ENCODE measurements around the gene UGT2A2.

The UGT2A2 gene

GRCh38 chr4:69584135-69584534 lies 55.3 kb downstream of the UGT2A2 start:
- no peaks in the 10 kb centered on the region for H3K79me1 ChIP-seq (replicated peaks; ENCODE audit: low read length, poor library complexity, severe bottlenecking)
- 64% methylated on average over 5 of the region's 5 CpGs for WGBS
- no peak overlapping the region for H2BK12ac ChIP-seq (ENCODE audit: low read length in 2 of 2)
- H3K4me3 ChIP-seq (ENCODE audit: insufficient read depth in 1 of 2, low read depth in 1 of 2, low read length in 2 of 2), result no peak overlapping the region
- no peaks in the 10 kb centered on the region for H3K36me3 ChIP-seq (ENCODE audit: control insufficient read depth in 1 of 2, insufficient read depth in 2 of 2, low read depth in 1 of 2, low read length in 2 of 2)
- no peak overlapping the region for H4K91ac ChIP-seq (ENCODE audit: low read length)
- no peak overlapping the region for H3K4ac ChIP-seq (ENCODE audit: low read depth in 1 of 2, low read length in 2 of 2)
- H3K4me1 ChIP-seq (ENCODE audit: control insufficient read depth, insufficient read depth, low read depth, low read length), result peaks cover 3% of the 10 kb centered on the region
- no peak overlapping the region for H2AFZ ChIP-seq (ENCODE audit: low read depth, low read length)
- H2BK5ac ChIP-seq (ENCODE audit: low read depth, low read length, poor library complexity, severe bottlenecking), result no peak overlapping the region
- H3K14ac ChIP-seq (ENCODE audit: low read length in 2 of 2), result no peak overlapping the region
- H3K23ac ChIP-seq (ENCODE audit: low read length in 2 of 2), result no peak overlapping the region
- H3K27me3 ChIP-seq (ENCODE audit: control insufficient read depth in 1 of 2, insufficient read depth in 1 of 2, low read length in 2 of 2), result no peaks in the 10 kb centered on the region
- no peak overlapping the region for H2BK15ac ChIP-seq (ENCODE audit: low read depth, poor library complexity, severe bottlenecking)
- no peak overlapping the region for H3K27ac ChIP-seq (ENCODE audit: low read length, poor library complexity, severe bottlenecking)
- DNase-seq, result no peak
- no peak overlapping the region for H2BK120ac ChIP-seq (ENCODE audit: low read depth, low read length)
- H2AK5ac ChIP-seq (ENCODE audit: low read length, severe bottlenecking), result no peak overlapping the region
- H3K9me3 ChIP-seq (ENCODE audit: control insufficient read depth, low read length), result no peaks in the 10 kb centered on the region
- no peak overlapping the region for H3K18ac ChIP-seq (ENCODE audit: low read depth in 1 of 2, low read length in 2 of 2)
- H4K8ac ChIP-seq (ENCODE audit: low read length), result no peak overlapping the region
- no peak overlapping the region for H3K9ac ChIP-seq (ENCODE audit: low read length)
- H3K4me2 ChIP-seq (ENCODE audit: low read length, poor library complexity, severe bottlenecking), result no peak overlapping the region

- Histone ChIP-seq H2BK15ac (ENCODE audit: low read depth, poor library complexity, severe bottlenecking) (no peak overlapping the region), H4K91ac (ENCODE audit: low read length) (no peak overlapping the region), H4K8ac (ENCODE audit: low read length) (no peak overlapping the region), H2AK5ac (ENCODE audit: low read length, severe bottlenecking) (no peak overlapping the region), H2BK120ac (ENCODE audit: low read depth, low read length) (no peak overlapping the region), H3K79me1 (replicated peaks; ENCODE audit: low read length, poor library complexity, severe bottlenecking) (no peaks in the 10 kb centered on the region), H3K9ac (ENCODE audit: low read length) (no peak overlapping the region), H2AFZ (ENCODE audit: low read depth, low read length) (no peak overlapping the region), H3K18ac (ENCODE audit: low read depth in 1 of 2, low read length in 2 of 2) (no peak overlapping the region), H3K9me3 (ENCODE audit: control insufficient read depth, low read length) (no peaks in the 10 kb centered on the region), H3K14ac (ENCODE audit: low read length in 2 of 2) (no peak overlapping the region), H3K27ac (ENCODE audit: low read length, poor library complexity, severe bottlenecking) (no peak overlapping the region), H3K36me3 (ENCODE audit: control insufficient read depth in 1 of 2, insufficient read depth in 2 of 2, low read depth in 1 of 2, low read length in 2 of 2) (no peaks in the 10 kb centered on the region), H3K4me2 (ENCODE audit: low read length, poor library complexity, severe bottlenecking) (no peak overlapping the region), H2BK5ac (ENCODE audit: low read depth, low read length, poor library complexity, severe bottlenecking) (no peak overlapping the region), H2BK12ac (ENCODE audit: low read length in 2 of 2) (no peak overlapping the region), H3K4ac (ENCODE audit: low read depth in 1 of 2, low read length in 2 of 2) (no peak overlapping the region), H3K4me3 (ENCODE audit: insufficient read depth in 1 of 2, low read depth in 1 of 2, low read length in 2 of 2) (no peak overlapping the region), H3K27me3 (ENCODE audit: control insufficient read depth in 1 of 2, insufficient read depth in 1 of 2, low read length in 2 of 2) (no peaks in the 10 kb centered on the region), H3K4me1 (ENCODE audit: control insufficient read depth, insufficient read depth, low read depth, low read length) (peaks cover 3% of the 10 kb centered on the region), H3K23ac (ENCODE audit: low read length in 2 of 2) (no peak overlapping the region)
- DNase-seq, result no peak
- WGBS, result no CpG with 5 or more reads among the region's 2 CpGs
Measured at GRCh38 chr4:69583543-69583942, 55.9 kb downstream of the UGT2A2 start.

- Histone ChIP-seq H3K4me1 (ENCODE audit: control insufficient read depth, insufficient read depth, low read depth, low read length) (no peaks in the 10 kb centered on the region), H3K36me3 (ENCODE audit: control insufficient read depth in 1 of 2, insufficient read depth in 2 of 2, low read depth in 1 of 2, low read length in 2 of 2) (no peaks in the 10 kb centered on the region), H3K4me2 (ENCODE audit: low read length, poor library complexity, severe bottlenecking) (no peak overlapping the region), H4K8ac (ENCODE audit: low read length) (no peak overlapping the region), H2AFZ (ENCODE audit: low read depth, low read length) (no peak overlapping the region), H4K91ac (ENCODE audit: low read length) (no peak overlapping the region), H2BK15ac (ENCODE audit: low read depth, poor library complexity, severe bottlenecking) (no peak overlapping the region), H2AK5ac (ENCODE audit: low read length, severe bottlenecking) (no peak overlapping the region), H3K9ac (ENCODE audit: low read length) (no peak overlapping the region), H3K4ac (ENCODE audit: low read depth in 1 of 2, low read length in 2 of 2) (no peak overlapping the region), H3K27ac (ENCODE audit: low read length, poor library complexity, severe bottlenecking) (no peak overlapping the region), H2BK5ac (ENCODE audit: low read depth, low read length, poor library complexity, severe bottlenecking) (no peak overlapping the region), H3K4me3 (ENCODE audit: insufficient read depth in 1 of 2, low read depth in 1 of 2, low read length in 2 of 2) (no peak overlapping the region), H3K9me3 (ENCODE audit: control insufficient read depth, low read length) (no peaks in the 10 kb centered on the region), H3K23ac (ENCODE audit: low read length in 2 of 2) (no peak overlapping the region), H3K79me1 (replicated peaks; ENCODE audit: low read length, poor library complexity, severe bottlenecking) (no peaks in the 10 kb centered on the region), H3K27me3 (ENCODE audit: control insufficient read depth in 1 of 2, insufficient read depth in 1 of 2, low read length in 2 of 2) (no peaks in the 10 kb centered on the region), H2BK12ac (ENCODE audit: low read length in 2 of 2) (no peak overlapping the region), H2BK120ac (ENCODE audit: low read depth, low read length) (no peak overlapping the region), H3K14ac (ENCODE audit: low read length in 2 of 2) (no peak overlapping the region), H3K18ac (ENCODE audit: low read depth in 1 of 2, low read length in 2 of 2) (no peak overlapping the region)
- WGBS, result no CpG with 5 or more reads among the region's 1 CpG
- no peak for DNase-seq
Measured at GRCh38 chr4:69577245-69577644, 62.2 kb downstream of the UGT2A2 start.

GRCh38 chr4:69576251-69576877 lies 63.1 kb downstream of the UGT2A2 start:
- Histone ChIP-seq H3K4me3 (ENCODE audit: insufficient read depth in 1 of 2, low read depth in 1 of 2, low read length in 2 of 2) (no peak overlapping the region), H2AK5ac (ENCODE audit: low read length, severe bottlenecking) (no peak overlapping the region), H3K27ac (ENCODE audit: low read length, poor library complexity, severe bottlenecking) (no peak overlapping the region), H3K23ac (ENCODE audit: low read length in 2 of 2) (no peak overlapping the region), H3K14ac (ENCODE audit: low read length in 2 of 2) (no peak overlapping the region), H2BK15ac (ENCODE audit: low read depth, poor library complexity, severe bottlenecking) (no peak overlapping the region), H3K4ac (ENCODE audit: low read depth in 1 of 2, low read length in 2 of 2) (no peak overlapping the region), H3K18ac (ENCODE audit: low read depth in 1 of 2, low read length in 2 of 2) (no peak overlapping the region), H2BK5ac (ENCODE audit: low read depth, low read length, poor library complexity, severe bottlenecking) (no peak overlapping the region), H4K91ac (ENCODE audit: low read length) (no peak overlapping the region), H2BK12ac (ENCODE audit: low read length in 2 of 2) (no peak overlapping the region), H3K27me3 (ENCODE audit: control insufficient read depth in 1 of 2, insufficient read depth in 1 of 2, low read length in 2 of 2) (no peaks in the 10 kb centered on the region), H3K79me1 (replicated peaks; ENCODE audit: low read length, poor library complexity, severe bottlenecking) (no peaks in the 10 kb centered on the region), H3K4me2 (ENCODE audit: low read length, poor library complexity, severe bottlenecking) (no peak overlapping the region), H3K9ac (ENCODE audit: low read length) (no peak overlapping the region), H2BK120ac (ENCODE audit: low read depth, low read length) (no peak overlapping the region), H2AFZ (ENCODE audit: low read depth, low read length) (no peak overlapping the region), H3K36me3 (ENCODE audit: control insufficient read depth in 1 of 2, insufficient read depth in 2 of 2, low read depth in 1 of 2, low read length in 2 of 2) (no peaks in the 10 kb centered on the region), H3K9me3 (ENCODE audit: control insufficient read depth, low read length) (no peaks in the 10 kb centered on the region), H4K8ac (ENCODE audit: low read length) (no peak overlapping the region), H3K4me1 (ENCODE audit: control insufficient read depth, insufficient read depth, low read depth, low read length) (no peaks in the 10 kb centered on the region)
- DNase-seq, result no peak
- 96% methylated on average over 24 of the region's 24 CpGs for WGBS
